Chondrocyte (in vitro differentiated cells): Measurements from ENCODE around the gene RLF. TPM values are rescaled to one million over a fixed set of nuclear protein-coding genes. Genes with fewer than 3 reads are reported as not detected.

Source experiments
- DNase-seq: peaks from one replicate; pipeline ENCODE4 v3.0.0; 2021; ENCODE audit warnings: mixed read lengths, low spot score
- H3K27ac Mint-ChIP-seq: one replicate; pipeline ENCODE4 v1.8.0; 2021; ENCODE audit warnings: mild to moderate bottlenecking, moderate library complexity, mixed read lengths; ENCODE audit not compliant: unreplicated experiment
- H3K27me3 Mint-ChIP-seq: 2 replicates; pipeline ENCODE4 v1.8.0; 2021; ENCODE audit warnings: low read depth, mixed read lengths
- H3K36me3 Mint-ChIP-seq: 2 replicates; pipeline ENCODE4 v1.8.0; 2021; ENCODE audit warnings: low read depth, mixed read lengths
- H3K4me1 Mint-ChIP-seq: 2 replicates; pipeline ENCODE4 v1.8.0; 2021; ENCODE audit warnings: low read depth, mild to moderate bottlenecking, mixed read lengths
- H3K4me3 Mint-ChIP-seq: one replicate; pipeline ENCODE4 v1.8.0; 2021; ENCODE audit warnings: mild to moderate bottlenecking, moderate library complexity, mixed read lengths; ENCODE audit not compliant: unreplicated experiment
- H3K9me3 Mint-ChIP-seq: 2 replicates; pipeline ENCODE4 v1.8.0; 2021; ENCODE audit warnings: low read depth, mixed read lengths
- total RNA-seq: library from RNA; stranded (reverse); gene quantifications from 3 replicates; pipeline ENCODE4 v1.2.1, GENCODE V29; 2021
- TF ChIP-seq, protein P1 (sequence below): fragments of 200-600 bp; sonication (generic); IDR thresholded peaks from 2 replicates; pipeline ENCODE4 v1.5.0; 2021; ENCODE audit warnings: antibody characterized with exemption, mild to moderate bottlenecking, moderate library complexity

Gene RLF
- total RNA-seq, 1 donor from 2014 or later, result 16.0 TPM

DNA sequence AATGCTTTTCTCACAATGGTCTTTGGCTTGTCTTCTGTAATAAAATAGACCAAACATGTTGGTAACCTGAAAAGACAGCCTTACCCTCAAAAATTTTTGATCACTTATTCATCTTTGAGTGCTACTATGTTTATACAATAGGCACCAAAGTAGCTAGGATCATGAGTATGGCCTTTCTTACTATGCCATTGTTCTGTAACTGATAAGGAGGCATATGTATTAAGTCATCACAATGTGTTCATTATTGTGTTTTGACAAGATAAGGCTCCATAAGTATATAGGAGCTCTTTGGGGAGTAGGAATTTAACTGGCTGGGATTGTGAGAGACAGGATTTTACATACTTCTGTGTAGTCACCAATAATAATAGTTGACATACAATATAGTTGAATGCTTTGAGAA lies 87.2 kb downstream of the RLF start:
- H3K36me3 Mint-ChIP-seq, result no peaks in the 10 kb centered on the region
- no peaks in the 10 kb centered on the region for H3K9me3 Mint-ChIP-seq
- TF ChIP-seq, protein P1, sequence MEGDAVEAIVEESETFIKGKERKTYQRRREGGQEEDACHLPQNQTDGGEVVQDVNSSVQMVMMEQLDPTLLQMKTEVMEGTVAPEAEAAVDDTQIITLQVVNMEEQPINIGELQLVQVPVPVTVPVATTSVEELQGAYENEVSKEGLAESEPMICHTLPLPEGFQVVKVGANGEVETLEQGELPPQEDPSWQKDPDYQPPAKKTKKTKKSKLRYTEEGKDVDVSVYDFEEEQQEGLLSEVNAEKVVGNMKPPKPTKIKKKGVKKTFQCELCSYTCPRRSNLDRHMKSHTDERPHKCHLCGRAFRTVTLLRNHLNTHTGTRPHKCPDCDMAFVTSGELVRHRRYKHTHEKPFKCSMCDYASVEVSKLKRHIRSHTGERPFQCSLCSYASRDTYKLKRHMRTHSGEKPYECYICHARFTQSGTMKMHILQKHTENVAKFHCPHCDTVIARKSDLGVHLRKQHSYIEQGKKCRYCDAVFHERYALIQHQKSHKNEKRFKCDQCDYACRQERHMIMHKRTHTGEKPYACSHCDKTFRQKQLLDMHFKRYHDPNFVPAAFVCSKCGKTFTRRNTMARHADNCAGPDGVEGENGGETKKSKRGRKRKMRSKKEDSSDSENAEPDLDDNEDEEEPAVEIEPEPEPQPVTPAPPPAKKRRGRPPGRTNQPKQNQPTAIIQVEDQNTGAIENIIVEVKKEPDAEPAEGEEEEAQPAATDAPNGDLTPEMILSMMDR, result no peak
- H3K4me1 Mint-ChIP-seq, result peaks cover 11% of the 10 kb centered on the region
- no peak overlapping the region for H3K27ac Mint-ChIP-seq
- H3K27me3 Mint-ChIP-seq, result no peaks in the 10 kb centered on the region
- no peak for DNase-seq
- H3K4me3 Mint-ChIP-seq, result no peak overlapping the region

DNA sequence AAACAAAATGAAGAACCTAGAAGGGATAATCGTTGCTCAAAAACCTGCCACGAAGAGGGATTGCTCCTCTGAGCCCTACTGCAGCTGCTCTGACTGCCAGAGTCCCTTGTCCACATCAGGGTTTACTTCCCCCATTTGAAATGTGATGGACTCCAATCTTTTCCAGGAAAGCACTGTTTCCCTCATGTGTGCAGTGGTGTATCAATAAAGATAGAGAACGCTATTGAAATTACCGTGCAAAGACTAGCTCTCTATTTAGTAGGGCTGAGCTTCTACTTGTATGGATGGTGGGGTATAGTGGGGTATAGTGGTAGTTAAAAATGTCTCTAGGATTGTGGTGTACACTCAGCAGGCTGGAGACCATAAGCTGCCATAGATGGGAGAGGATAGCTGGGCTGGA lies 90.3 kb downstream of the RLF start:
- Mint-ChIP-seq H3K4me3 (no peak overlapping the region), H3K9me3 (no peaks in the 10 kb centered on the region), H3K36me3 (peaks cover 1% of the 10 kb centered on the region), H3K27me3 (no peaks in the 10 kb centered on the region), H3K4me1 (peaks cover 10% of the 10 kb centered on the region), H3K27ac (no peak overlapping the region)
- TF ChIP-seq, protein P1, result no peak
- DNase-seq, result no peak

DNA sequence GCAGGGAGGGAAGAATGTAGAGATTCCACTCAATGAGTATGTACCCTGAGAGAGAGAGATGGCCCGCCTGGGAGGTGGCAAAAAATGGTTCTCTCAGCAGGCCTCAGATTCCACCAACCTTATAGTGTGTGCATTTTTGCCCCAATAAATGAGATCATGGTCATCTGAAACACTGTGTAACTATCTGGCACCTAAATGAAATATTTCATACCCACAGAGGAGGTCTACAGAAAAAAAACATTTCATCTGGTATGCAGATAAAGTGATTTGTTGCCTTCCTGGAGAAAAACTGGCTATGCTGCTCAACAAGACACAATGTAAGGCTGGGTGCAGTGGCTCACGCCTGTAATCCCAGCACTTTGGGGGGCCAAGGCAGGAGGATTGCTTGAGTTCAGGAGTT lies 91.4 kb downstream of the RLF start:
- Mint-ChIP-seq H3K4me1 (peaks cover 16% of the 10 kb centered on the region), H3K4me3 (no peak overlapping the region), H3K9me3 (no peaks in the 10 kb centered on the region), H3K27me3 (no peaks in the 10 kb centered on the region), H3K27ac (no peak overlapping the region), H3K36me3 (peaks cover 1% of the 10 kb centered on the region)
- TF ChIP-seq, protein P1, result no peak
- DNase-seq, result no peak

DNA sequence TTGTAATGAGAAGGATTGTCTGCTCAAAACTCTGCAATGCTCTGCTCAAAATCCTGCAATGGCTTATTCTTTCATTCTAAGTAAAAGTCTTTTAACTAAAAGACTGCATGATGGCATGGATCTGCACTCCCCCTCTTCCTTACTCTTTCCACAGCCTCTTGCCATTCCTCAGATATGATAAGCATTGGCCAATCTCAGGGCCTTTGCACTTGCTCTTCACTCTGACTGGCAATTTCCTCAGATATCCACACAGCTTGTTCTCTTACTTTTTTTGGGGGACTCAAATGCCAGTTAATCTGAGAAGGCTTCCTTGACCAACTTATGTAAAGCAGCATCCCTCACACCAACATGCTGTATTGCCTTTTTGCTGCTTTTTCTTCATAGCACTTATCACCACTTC lies 94.0 kb downstream of the RLF start:
- TF ChIP-seq, protein P1, result no peak
- Mint-ChIP-seq H3K4me1 (peaks cover 24% of the 10 kb centered on the region), H3K9me3 (no peaks in the 10 kb centered on the region), H3K27ac (no peak overlapping the region), H3K4me3 (no peak overlapping the region), H3K36me3 (peaks cover 2% of the 10 kb centered on the region), H3K27me3 (no peaks in the 10 kb centered on the region)
- DNase-seq, result no peak

DNA sequence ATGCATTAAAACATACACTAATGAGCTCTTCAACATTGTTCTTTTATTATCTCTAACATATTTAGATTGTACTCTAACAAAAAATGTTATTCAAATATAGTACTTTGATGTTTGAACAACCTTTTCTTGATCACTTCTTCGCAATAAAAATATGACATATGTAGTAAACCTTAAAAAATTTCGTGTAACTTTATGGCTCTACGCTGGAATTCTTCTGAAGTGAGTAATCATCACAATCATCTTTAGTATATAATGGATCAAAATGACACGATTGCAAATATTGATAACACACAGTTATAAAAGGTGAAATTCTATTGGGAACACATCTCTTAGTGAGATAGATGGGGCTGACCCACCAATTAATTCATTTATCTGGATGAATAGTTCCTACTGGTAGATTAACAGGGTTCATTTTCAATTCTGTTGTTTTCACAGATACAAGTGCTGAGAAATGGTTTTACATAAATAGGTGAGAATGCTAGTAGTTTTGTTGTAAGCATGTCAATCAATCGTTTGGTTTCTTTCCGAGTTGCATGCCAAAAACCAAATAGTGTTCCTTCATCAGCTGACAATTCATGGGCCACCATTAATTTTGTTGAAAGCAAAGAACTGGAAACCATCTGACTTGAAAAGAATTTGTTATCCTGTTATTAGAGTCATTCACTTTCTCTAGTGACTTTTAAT lies 95.4 kb downstream of the RLF start:
- no peaks in the 10 kb centered on the region for H3K9me3 Mint-ChIP-seq
- H3K27ac Mint-ChIP-seq, result peak overlapping the region; percentile 100
- H3K36me3 Mint-ChIP-seq, result peaks cover 10% of the 10 kb centered on the region
- no peak for DNase-seq
- TF ChIP-seq, protein P1, result no peak
- H3K27me3 Mint-ChIP-seq, result no peaks in the 10 kb centered on the region
- peaks cover 32% of the 10 kb centered on the region for H3K4me1 Mint-ChIP-seq
- peak overlapping the region; percentile 96 for H3K4me3 Mint-ChIP-seq
